GM12872 (cell line): ENCODE measurements around the gene NOP58.

ENCODE experiments used
- TF ChIP-seq, protein P1 (sequence below): IDR thresholded peaks from 3 replicates; pipeline ENCODE4 v1.5.1; 2011; ENCODE audit warnings: low read depth, mild to moderate bottlenecking, low read length, moderate library complexity; ENCODE audit not compliant: insufficient read depth

The NOP58 gene

DNA sequence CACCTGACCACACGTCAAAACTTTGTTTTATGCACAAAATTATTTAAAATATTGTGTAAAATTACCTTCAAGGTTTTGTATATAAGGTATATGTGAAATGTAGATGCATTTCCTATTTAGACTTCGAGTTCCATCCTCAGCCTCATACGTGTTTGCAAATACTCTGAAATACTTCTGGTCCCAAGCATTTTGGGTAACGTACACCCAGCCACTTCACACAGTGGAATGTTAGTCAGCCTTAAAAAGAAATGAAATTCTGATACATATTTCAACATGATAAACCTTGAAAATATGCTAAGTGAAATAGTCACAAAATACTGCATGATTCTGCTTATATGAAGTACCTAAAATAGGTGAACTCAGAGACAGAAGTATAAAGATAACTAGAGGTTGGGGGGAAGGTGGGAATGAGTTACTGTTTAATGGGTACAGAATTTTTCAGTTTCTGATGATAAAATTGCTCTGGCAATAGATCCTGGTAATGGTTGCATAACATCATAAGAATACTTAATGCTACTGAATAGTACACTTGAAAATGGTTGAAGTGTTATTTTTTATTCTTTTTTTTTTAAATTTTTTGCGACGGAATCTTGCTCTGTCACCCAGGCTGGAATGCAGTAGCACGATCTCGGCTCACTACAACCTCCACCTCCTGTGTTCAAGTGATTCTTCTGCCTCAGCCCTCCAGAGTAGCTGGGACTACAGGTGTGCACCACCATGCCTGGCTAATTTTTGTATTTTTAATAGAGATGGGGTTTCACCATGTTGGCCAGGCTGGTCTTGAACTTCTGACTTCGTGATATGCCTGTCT lies 24.0 kb downstream of the NOP58 start:
- TF ChIP-seq, protein P1, sequence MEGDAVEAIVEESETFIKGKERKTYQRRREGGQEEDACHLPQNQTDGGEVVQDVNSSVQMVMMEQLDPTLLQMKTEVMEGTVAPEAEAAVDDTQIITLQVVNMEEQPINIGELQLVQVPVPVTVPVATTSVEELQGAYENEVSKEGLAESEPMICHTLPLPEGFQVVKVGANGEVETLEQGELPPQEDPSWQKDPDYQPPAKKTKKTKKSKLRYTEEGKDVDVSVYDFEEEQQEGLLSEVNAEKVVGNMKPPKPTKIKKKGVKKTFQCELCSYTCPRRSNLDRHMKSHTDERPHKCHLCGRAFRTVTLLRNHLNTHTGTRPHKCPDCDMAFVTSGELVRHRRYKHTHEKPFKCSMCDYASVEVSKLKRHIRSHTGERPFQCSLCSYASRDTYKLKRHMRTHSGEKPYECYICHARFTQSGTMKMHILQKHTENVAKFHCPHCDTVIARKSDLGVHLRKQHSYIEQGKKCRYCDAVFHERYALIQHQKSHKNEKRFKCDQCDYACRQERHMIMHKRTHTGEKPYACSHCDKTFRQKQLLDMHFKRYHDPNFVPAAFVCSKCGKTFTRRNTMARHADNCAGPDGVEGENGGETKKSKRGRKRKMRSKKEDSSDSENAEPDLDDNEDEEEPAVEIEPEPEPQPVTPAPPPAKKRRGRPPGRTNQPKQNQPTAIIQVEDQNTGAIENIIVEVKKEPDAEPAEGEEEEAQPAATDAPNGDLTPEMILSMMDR = no peak

DNA sequence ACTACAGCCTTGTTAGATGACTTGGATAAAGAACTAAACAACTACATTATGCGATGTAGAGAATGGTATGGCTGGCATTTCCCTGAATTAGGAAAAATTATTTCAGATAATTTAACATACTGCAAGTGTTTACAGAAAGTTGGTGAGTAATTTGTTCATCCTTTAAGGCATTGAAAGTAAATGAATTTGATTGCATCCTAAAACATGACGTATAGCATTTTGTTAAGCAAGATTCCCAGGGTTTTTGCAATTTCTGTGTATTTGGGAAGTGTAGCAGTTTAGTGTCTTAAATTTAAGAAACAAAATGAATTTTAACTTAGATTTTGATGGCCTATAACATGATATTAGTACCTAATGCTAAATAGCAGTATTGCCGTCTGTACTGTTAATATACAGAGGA lies 24.8 kb downstream of the NOP58 start:
- TF ChIP-seq, protein P1 = no peak

DNA sequence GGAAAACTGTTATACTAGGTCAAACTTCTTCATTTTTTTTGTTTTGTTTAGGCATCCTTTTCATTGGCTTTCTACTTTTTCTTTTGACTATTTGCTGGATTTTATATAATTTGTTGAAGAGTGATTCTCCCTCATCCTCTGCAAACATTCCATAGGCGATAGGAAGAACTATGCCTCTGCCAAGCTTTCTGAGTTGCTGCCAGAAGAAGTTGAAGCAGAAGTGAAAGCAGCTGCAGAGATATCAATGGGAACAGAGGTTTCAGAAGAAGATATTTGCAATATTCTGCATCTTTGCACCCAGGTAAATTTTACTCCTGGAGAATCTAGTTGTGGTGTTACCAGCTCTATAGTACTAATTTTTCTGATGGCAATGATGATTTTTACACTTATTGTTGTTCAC lies 25.4 kb downstream of the NOP58 start:
- TF ChIP-seq, protein P1 = no peak

DNA sequence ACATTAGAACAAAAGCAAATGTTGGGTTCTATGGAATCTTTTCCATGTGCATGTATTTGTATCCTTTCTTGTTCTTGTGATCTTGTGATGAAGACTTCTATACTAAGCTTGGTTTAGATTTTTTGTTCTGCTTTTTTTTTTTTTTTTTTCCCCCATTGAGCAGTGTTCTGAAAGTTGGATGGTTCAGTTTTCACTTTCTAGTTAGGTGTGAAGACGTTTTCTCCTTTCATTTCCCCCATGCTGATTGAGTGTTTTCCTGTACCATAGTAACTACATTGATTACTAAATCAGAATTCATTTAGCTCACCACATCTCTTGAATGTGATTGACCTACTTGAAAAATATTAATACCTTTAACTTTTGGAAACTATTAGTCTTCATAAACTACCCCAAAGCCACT lies 34.1 kb downstream of the NOP58 start:
- TF ChIP-seq, protein P1 = no peak

DNA sequence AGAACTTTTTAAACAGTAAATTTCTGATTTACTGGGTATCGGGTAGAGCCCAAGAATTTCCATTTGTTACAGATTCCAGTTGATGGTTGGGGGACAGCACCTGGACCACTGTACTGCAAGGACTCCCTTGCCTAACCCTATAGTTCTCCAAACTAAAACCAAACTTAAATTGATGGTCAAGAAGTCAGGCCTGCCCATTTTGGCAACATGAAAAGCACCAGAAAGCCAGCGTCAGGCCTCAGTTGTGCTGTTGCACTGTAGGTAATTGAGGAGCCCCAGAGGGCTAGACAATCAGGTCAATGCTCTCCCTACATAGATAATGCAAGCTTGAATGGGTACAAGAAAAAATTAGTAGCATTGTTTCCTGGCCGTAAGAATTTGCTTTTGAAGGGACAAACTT lies 40.5 kb downstream of the NOP58 start:
- TF ChIP-seq, protein P1 = no peak

DNA sequence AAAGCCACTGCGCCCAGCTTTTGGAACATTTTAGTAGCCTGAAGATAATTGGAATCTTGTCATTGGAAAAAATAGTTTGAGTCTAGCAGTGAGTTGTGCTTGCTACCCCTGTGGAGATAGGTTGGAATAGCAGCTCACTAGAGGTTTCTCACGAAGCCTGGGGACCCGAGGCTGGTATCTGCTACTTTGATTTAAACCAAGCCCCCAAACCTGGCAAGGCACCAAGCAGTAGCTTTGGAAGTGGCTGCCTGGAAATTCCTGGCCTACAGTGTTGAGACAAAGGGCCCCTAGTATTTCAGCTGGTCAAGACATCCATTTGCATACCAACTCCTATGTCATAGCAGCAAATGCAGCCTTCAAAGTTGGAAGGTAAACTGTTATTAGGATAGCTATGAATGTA lies 42.1 kb downstream of the NOP58 start:
- TF ChIP-seq, protein P1 = no peak

DNA sequence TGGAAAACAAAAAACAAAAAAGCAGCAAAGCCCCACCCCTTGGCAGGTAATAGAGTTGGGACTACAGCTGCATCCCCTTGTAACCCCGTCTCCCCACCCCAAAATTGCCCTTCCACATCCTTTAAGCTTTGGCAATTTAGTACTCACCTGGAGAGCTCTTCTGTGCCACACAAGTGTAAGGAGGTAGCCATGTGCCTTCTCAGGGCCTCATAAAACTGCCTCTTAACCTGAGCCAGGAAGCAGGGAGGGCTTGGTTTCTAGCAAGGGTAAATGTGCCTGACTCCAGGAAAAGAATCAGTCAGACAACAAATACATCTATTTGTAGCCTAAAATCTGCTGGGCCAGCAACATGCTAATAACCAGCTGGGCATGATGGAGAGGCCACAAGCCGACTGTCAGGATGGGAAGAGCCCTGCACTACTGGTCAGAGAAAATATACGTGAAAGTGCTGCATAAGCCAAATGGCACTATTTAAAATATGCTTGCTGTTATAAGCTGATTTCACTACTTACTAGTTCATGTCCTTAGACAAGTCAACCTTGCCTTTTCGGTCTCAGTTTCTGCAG lies 46.3 kb downstream of the NOP58 start:
- TF ChIP-seq, protein P1 = no peak
